Adrenal gland (tissue), 5 donors: ENCODE data around the gene RBL1.

Experiments
- POLR2A ChIP-seq, 2 donors: fragments of 450-650 bp; IDR thresholded peaks; one replicate each; pipeline ENCODE4 v1.6.1; 2017; ENCODE audit warnings: antibody characterized with exemption in 2 of 2, mild to moderate bottlenecking in 2 of 2, moderate library complexity in 1 of 2
- TF ChIP-seq, protein P1 (sequence below), 6 experiments: fragments of 450-650 bp in 4 of 6; fragments of 200-600 bp in 2 of 6; sonication (generic) in 1 of 6; IDR thresholded peaks; 1 replicate in 5 of 6; 2 replicates in 1 of 6; pipeline versions ENCODE4 v1.5.1 to v1.8.0; 2016 to 2021; ENCODE audit warnings: antibody characterized with exemption in 6 of 6, mild to moderate bottlenecking in 2 of 6, moderate library complexity in 1 of 6
- donor health status: DM: no; HTN: no; CAD: no.

DNA sequence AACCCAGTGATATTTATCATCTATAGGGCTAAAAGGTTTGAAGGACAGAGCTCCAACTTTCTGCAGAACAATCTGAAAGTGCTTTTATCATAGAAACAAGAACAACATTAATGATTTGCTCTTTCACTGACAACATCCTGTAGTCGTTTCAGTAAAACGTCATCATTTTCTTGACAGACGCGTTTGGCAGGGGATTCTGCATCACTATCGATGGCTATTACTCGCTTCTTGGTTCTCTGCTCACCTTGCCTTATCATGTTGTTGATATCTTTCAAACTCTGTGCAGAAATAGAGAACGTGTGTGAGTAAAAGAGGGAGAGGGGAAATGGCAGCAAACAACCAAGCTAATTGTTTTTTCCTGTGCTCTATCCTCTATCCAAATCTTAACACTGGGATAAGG, 97.1 kb downstream of the RBL1 start:
- TF ChIP-seq, protein P1, sequence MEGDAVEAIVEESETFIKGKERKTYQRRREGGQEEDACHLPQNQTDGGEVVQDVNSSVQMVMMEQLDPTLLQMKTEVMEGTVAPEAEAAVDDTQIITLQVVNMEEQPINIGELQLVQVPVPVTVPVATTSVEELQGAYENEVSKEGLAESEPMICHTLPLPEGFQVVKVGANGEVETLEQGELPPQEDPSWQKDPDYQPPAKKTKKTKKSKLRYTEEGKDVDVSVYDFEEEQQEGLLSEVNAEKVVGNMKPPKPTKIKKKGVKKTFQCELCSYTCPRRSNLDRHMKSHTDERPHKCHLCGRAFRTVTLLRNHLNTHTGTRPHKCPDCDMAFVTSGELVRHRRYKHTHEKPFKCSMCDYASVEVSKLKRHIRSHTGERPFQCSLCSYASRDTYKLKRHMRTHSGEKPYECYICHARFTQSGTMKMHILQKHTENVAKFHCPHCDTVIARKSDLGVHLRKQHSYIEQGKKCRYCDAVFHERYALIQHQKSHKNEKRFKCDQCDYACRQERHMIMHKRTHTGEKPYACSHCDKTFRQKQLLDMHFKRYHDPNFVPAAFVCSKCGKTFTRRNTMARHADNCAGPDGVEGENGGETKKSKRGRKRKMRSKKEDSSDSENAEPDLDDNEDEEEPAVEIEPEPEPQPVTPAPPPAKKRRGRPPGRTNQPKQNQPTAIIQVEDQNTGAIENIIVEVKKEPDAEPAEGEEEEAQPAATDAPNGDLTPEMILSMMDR (IDR thresholded peaks at IDR 0.05), result no peak
- TF ChIP-seq POLR2A (IDR thresholded peaks at IDR 0.05), result no peak
